Activated CD4-positive, alpha-beta T cell treated with anti-CD3 and anti-CD28 coated beads for 36 hours (primary cell): ENCODE measurements around the gene EPHB2. TPM values are rescaled to one million over a fixed set of nuclear protein-coding genes. Genes with fewer than 3 reads are reported as not detected.

ENCODE experiments used
- ATAC-seq: fragments of 200-7000 bp; cut with Tn5 transposase; one replicate; pipeline ENCODE4 v1.10.0; 2021; ENCODE audit warnings: mild to moderate bottlenecking, moderate library complexity
- CTCF ChIA-PET: fragments of 350-600 bp; sonication (Branson Sonifier 250); formaldehyde crosslinking; loops from one replicate; lab custom pipeline; 2021; ENCODE audit warnings: antibody characterized with exemption; lab: Charles Lee
- POLR2A ChIA-PET: fragments of 350-600 bp; sonication (Branson Sonifier 250); formaldehyde crosslinking; loops from one replicate; lab custom pipeline; 2021; ENCODE audit warnings: antibody characterized with exemption, inconsistent platforms; lab: Charles Lee
- DNase-seq: peaks from one replicate; pipeline ENCODE4 v3.0.0-alpha.2; 2020
- H3K27ac Mint-ChIP-seq: one replicate; pipeline ENCODE4 v1.8.0; 2021; ENCODE audit warnings: mixed read lengths
- H3K27me3 Mint-ChIP-seq: one replicate; pipeline ENCODE4 v1.8.0; 2021; ENCODE audit warnings: mixed read lengths
- H3K36me3 Mint-ChIP-seq: one replicate; pipeline ENCODE4 v1.8.0; 2021; ENCODE audit warnings: low read depth, mixed read lengths
- H3K4me1 Mint-ChIP-seq: one replicate; pipeline ENCODE4 v1.8.0; 2021; ENCODE audit warnings: mixed read lengths
- H3K4me3 Mint-ChIP-seq: one replicate; pipeline ENCODE4 v1.8.0; 2021; ENCODE audit warnings: mild to moderate bottlenecking, moderate library complexity, mixed read lengths
- H3K9me3 Mint-ChIP-seq: one replicate; pipeline ENCODE4 v1.8.0; 2021; ENCODE audit warnings: low read depth, mixed read lengths
- intact Hi-C, 2 experiments: fragments of 100-400 bp; cut with DNase I in 1 of 2; cut with micrococcal nuclease in 1 of 2; formaldehyde crosslinking; loops; one replicate each; pipeline versions ENCODE4 v1.14.2 to v1.15.1; 2022 to 2024; cut with DNase I, micrococcal nuclease
- total RNA-seq, 2 experiments: library from RNA; stranded (reverse); gene quantifications; one replicate each; pipeline ENCODE4 v1.2.3, GENCODE V29; 2021

EPHB2 gene
- total RNA-seq, 2 experiments from 2014 or later, result not detected

- DNase-seq (no peak), ATAC-seq (no peak)
- Mint-ChIP-seq H3K27me3 (peaks cover 13% of the 10 kb centered on the region), H3K36me3 (no peaks in the 10 kb centered on the region), H3K27ac (no peak overlapping the region), H3K4me1 (no peaks in the 10 kb centered on the region), H3K9me3 (no peaks in the 10 kb centered on the region), H3K4me3 (no peak overlapping the region)
- ChIA-PET CTCF (interaction anchor here (0.6 to 0.9 kb wide), 2 partner anchors 10 to 24 kb away, joined by 3 to 4 read pairs; no protein-coding TSS in a partner anchor), POLR2A (no interaction called here)
- intact Hi-C loops, result no loop called here
These were observed 18.2 kb downstream of the EPHB2 start for GRCh38 chr1:22728751-22729399.

- Mint-ChIP-seq H3K9me3 (no peaks in the 10 kb centered on the region), H3K36me3 (no peaks in the 10 kb centered on the region), H3K4me3 (no peak overlapping the region), H3K4me1 (no peaks in the 10 kb centered on the region), H3K27me3 (peaks cover 12% of the 10 kb centered on the region), H3K27ac (no peak overlapping the region)
- no peak for ATAC-seq
- intact Hi-C loops, result no loop called here
- ChIA-PET POLR2A (no interaction called here), CTCF (interaction anchor here (0.6 to 0.9 kb wide), 2 partner anchors 10 to 24 kb away, joined by 3 to 4 read pairs; no protein-coding TSS in a partner anchor)
- DNase-seq, result no peak
These were observed 18.7 kb downstream of the EPHB2 start for GRCh38 chr1:22729400-22729773.

GRCh38 chr1:22729912-22730311, 19.3 kb downstream of the EPHB2 start:
- Mint-ChIP-seq H3K27ac (no peak overlapping the region), H3K27me3 (peaks cover 10% of the 10 kb centered on the region), H3K4me3 (no peak overlapping the region), H3K9me3 (no peaks in the 10 kb centered on the region), H3K36me3 (no peaks in the 10 kb centered on the region), H3K4me1 (no peaks in the 10 kb centered on the region)
- DNase-seq (no peak), ATAC-seq (no peak)
- ChIA-PET CTCF (no interaction called here), POLR2A (no interaction called here)
- intact Hi-C loops, result no loop called here

- POLR2A ChIA-PET, result no interaction called here
- CTCF ChIA-PET, result no interaction called here
- no peaks in the 10 kb centered on the region for H3K9me3 Mint-ChIP-seq
- no peaks in the 10 kb centered on the region for H3K36me3 Mint-ChIP-seq
- H3K27ac Mint-ChIP-seq, result no peak overlapping the region
- no peak for ATAC-seq
- no peak for DNase-seq
- no peaks in the 10 kb centered on the region for H3K27me3 Mint-ChIP-seq
- H3K4me1 Mint-ChIP-seq, result no peaks in the 10 kb centered on the region
- no peak overlapping the region for H3K4me3 Mint-ChIP-seq
- intact Hi-C loops, result no loop called here
These were observed 21.5 kb downstream of the EPHB2 start for GRCh38 chr1:22731924-22732720.

- ChIA-PET CTCF (interaction anchor here (1.0 kb wide), 1 partner anchor 10 kb away, joined by 3 read pairs; no protein-coding TSS in a partner anchor), POLR2A (no interaction called here)
- H3K27me3 Mint-ChIP-seq, result no peaks in the 10 kb centered on the region
- no peak overlapping the region for H3K4me3 Mint-ChIP-seq
- intact Hi-C loops, result no loop called here
- no peaks in the 10 kb centered on the region for H3K4me1 Mint-ChIP-seq
- no peak overlapping the region for H3K27ac Mint-ChIP-seq
- no peaks in the 10 kb centered on the region for H3K36me3 Mint-ChIP-seq
- no peaks in the 10 kb centered on the region for H3K9me3 Mint-ChIP-seq
- DNase-seq (no peak), ATAC-seq (no peak)
These were observed 23.0 kb downstream of the EPHB2 start for GRCh38 chr1:22733643-22734042.

GRCh38 chr1:22736501-22737080, 26.0 kb downstream of the EPHB2 start:
- intact Hi-C loops, result no loop called here
- ATAC-seq (no peak), DNase-seq (no peak)
- H3K36me3 Mint-ChIP-seq, result no peaks in the 10 kb centered on the region
- H3K4me1 Mint-ChIP-seq, result no peaks in the 10 kb centered on the region
- CTCF ChIA-PET, result no interaction called here
- H3K27me3 Mint-ChIP-seq, result peaks cover 6% of the 10 kb centered on the region
- no peaks in the 10 kb centered on the region for H3K9me3 Mint-ChIP-seq
- no peak overlapping the region for H3K27ac Mint-ChIP-seq
- H3K4me3 Mint-ChIP-seq, result no peak overlapping the region
- POLR2A ChIA-PET, result no interaction called here

- POLR2A ChIA-PET, result no interaction called here
These were observed 26.9 kb downstream of the EPHB2 start for GRCh38 chr1:22737374-22738068.

GRCh38 chr1:22738069-22738435, 27.4 kb downstream of the EPHB2 start:
- H3K9me3 Mint-ChIP-seq, result no peaks in the 10 kb centered on the region
- ChIA-PET POLR2A (no interaction called here), CTCF (interaction anchor here (0.6 kb wide), 1 partner anchor 1259 kb away, joined by 4 read pairs; no protein-coding TSS in a partner anchor)
- ATAC-seq (no peak), DNase-seq (no peak)
- no peak overlapping the region for H3K4me3 Mint-ChIP-seq
- peaks cover 6% of the 10 kb centered on the region for H3K27me3 Mint-ChIP-seq
- H3K4me1 Mint-ChIP-seq, result no peaks in the 10 kb centered on the region
- H3K27ac Mint-ChIP-seq, result no peak overlapping the region
- no peaks in the 10 kb centered on the region for H3K36me3 Mint-ChIP-seq
- intact Hi-C loops, result no loop called here

More at GRCh38 chr1:22737374-22738068, 26.9 kb downstream of the EPHB2 start:
- ATAC-seq (no peak), DNase-seq (no peak)
- no peak overlapping the region for H3K4me3 Mint-ChIP-seq
- peaks cover 6% of the 10 kb centered on the region for H3K27me3 Mint-ChIP-seq
- H3K4me1 Mint-ChIP-seq, result no peaks in the 10 kb centered on the region
- intact Hi-C loops, result no loop called here
- CTCF ChIA-PET, result no interaction called here
- H3K27ac Mint-ChIP-seq, result no peak overlapping the region
- no peaks in the 10 kb centered on the region for H3K36me3 Mint-ChIP-seq
- no peaks in the 10 kb centered on the region for H3K9me3 Mint-ChIP-seq

- ChIA-PET CTCF (interaction anchor here (0.6 kb wide), 1 partner anchor 1260 kb away, joined by 4 read pairs; no protein-coding TSS in a partner anchor), POLR2A (no interaction called here)
- no peaks in the 10 kb centered on the region for H3K4me1 Mint-ChIP-seq
- ATAC-seq (no peak), DNase-seq (no peak)
- H3K27ac Mint-ChIP-seq, result no peak overlapping the region
- intact Hi-C loops, result no loop called here
- no peaks in the 10 kb centered on the region for H3K9me3 Mint-ChIP-seq
- H3K4me3 Mint-ChIP-seq, result no peak overlapping the region
- no peaks in the 10 kb centered on the region for H3K36me3 Mint-ChIP-seq
- H3K27me3 Mint-ChIP-seq, result peaks cover 6% of the 10 kb centered on the region
These were observed 27.9 kb downstream of the EPHB2 start for GRCh38 chr1:22738522-22738921.

GRCh38 chr1:22739648-22740385, 29.2 kb downstream of the EPHB2 start:
- ChIA-PET POLR2A (no interaction called here), CTCF (no interaction called here)
- no peaks in the 10 kb centered on the region for H3K36me3 Mint-ChIP-seq
- H3K4me3 Mint-ChIP-seq, result no peak overlapping the region
- no peak overlapping the region for H3K27ac Mint-ChIP-seq
- H3K9me3 Mint-ChIP-seq, result no peaks in the 10 kb centered on the region
- peaks cover 6% of the 10 kb centered on the region for H3K27me3 Mint-ChIP-seq
- no peak for ATAC-seq
- no peak for DNase-seq
- intact Hi-C loops, result no loop called here
- no peaks in the 10 kb centered on the region for H3K4me1 Mint-ChIP-seq

GRCh38 chr1:22741118-22741517, 30.5 kb downstream of the EPHB2 start:
- no peaks in the 10 kb centered on the region for H3K36me3 Mint-ChIP-seq
- no peak for DNase-seq
- POLR2A ChIA-PET, result no interaction called here
- CTCF ChIA-PET, result no interaction called here
- no peaks in the 10 kb centered on the region for H3K4me1 Mint-ChIP-seq
- peaks cover 6% of the 10 kb centered on the region for H3K27me3 Mint-ChIP-seq
- intact Hi-C loops, result no loop called here
- no peak overlapping the region for H3K27ac Mint-ChIP-seq
- H3K4me3 Mint-ChIP-seq, result no peak overlapping the region
- no peaks in the 10 kb centered on the region for H3K9me3 Mint-ChIP-seq
- no peak for ATAC-seq
